ENCODE results near the gene GFI1B. TPM values are rescaled to one million over a fixed set of nuclear protein-coding genes. Genes with fewer than 3 reads are reported as not detected.

GFI1B gene
- total and polyA plus RNA-seq, 2 of the 13 experiments (the other 11 are each of a cell fraction or from before 2014, with no cell fraction given), result 0.15 to 0.51 TPM

DNA sequence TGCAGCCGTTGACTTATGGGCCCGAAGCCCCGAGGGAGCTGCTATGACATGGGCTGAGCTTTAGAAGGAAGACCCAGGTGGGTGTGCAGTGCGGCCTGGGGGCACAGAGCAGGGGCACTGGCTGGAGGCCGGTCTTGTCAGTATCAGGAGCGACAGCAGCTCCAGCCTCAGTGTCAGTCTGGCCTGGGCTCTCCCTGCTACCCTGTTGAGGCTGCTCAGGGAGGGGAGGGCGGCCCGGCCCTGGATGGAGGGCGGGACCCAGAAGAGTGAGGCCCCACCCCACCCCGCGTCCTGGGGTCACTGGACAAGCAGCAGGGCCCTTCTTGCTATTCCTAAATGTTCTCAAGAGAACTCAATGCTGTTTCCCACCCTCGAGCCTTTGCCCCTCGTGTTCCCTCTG, 18.0 kb downstream of the GFI1B start:
- POLR2A ChIA-PET, result interaction anchor here (0.6 kb wide), 1 partner anchor 14 kb away, joined by 3 read pairs; no protein-coding TSS in a partner anchor
- Histone ChIP-seq H3K4me3 (replicated peaks in 1 of 3; ENCODE audit: insufficient read depth in 1 of 3, low read depth in 2 of 3, low read length in 3 of 3) (no peak overlapping the region), H2AFZ (ENCODE audit: low read length) (no peak overlapping the region), H3K9ac (ENCODE audit: insufficient read depth, low read depth, low read length) (no peak overlapping the region), H3K9me3 (ENCODE audit: low read length) (no peaks in the 10 kb centered on the region), H3K27ac (ENCODE audit: extremely low read length, insufficient read depth, low read length) (no peak overlapping the region), H4K20me1 (ENCODE audit: insufficient read depth, low read length) (no peaks in the 10 kb centered on the region; the same call in 1 of the 2 replicates), H3K79me2 (ENCODE audit: insufficient read depth, low read length) (no peaks in the 10 kb centered on the region), H3K4me1 (ENCODE audit: insufficient read depth, low read length) (peaks cover 71% of the 10 kb centered on the region), H3K27me3 (ENCODE audit: control insufficient read depth in 1 of 2, insufficient read depth in 2 of 2, low read length in 2 of 2) (peaks cover 9 to 48% of the 10 kb centered on the region in 2 experiments), H3K36me3 (replicated peaks in 1 of 2; ENCODE audit: control insufficient read depth in 1 of 2, insufficient read depth in 2 of 2, low read length in 2 of 2) (no peaks in the 10 kb centered on the region), H3K4me2 (ENCODE audit: low read depth, low read length) (no peak overlapping the region)
- CTCF ChIA-PET (ENCODE audit: low intra/inter-chr PET ratio, low total read pairs), result no interaction called here
- TF ChIP-seq ZNF547 (CRISPR knock-in tag; IDR thresholded peaks at IDR 0.05), result no peak
- no peak for TF ChIP-seq ZC3H13 (CRISPR knock-in tag; IDR thresholded peaks at IDR 0.05)
- no peak for TF ChIP-seq BRF2 (CRISPR knock-in tag; IDR thresholded peaks at IDR 0.05)
- no peak for TF ChIP-seq HOXA9 (CRISPR knock-in tag; IDR thresholded peaks at IDR 0.05; ENCODE audit: borderline replicate concordance)
- no peak for TF ChIP-seq NR0B2 (CRISPR knock-in tag; IDR thresholded peaks at IDR 0.05)
- no peak for TF ChIP-seq ATAD3A (CRISPR knock-in tag; IDR thresholded peaks at IDR 0.05)
- no peak for TF ChIP-seq ZSCAN20 (CRISPR knock-in tag; IDR thresholded peaks at IDR 0.05; ENCODE audit: borderline replicate concordance)
- TF ChIP-seq SMARCC2 (IDR thresholded peaks at IDR 0.05), result no peak
- no peak for TF ChIP-seq HNRNPK (IDR thresholded peaks at IDR 0.05; ENCODE audit: low read depth, low read length, poor library complexity, severe bottlenecking)
- no peak for TF ChIP-seq LCORL (IDR thresholded peaks at IDR 0.05)
- TF ChIP-seq LCORL (CRISPR knock-in tag; IDR thresholded peaks at IDR 0.05), result no peak
- TF ChIP-seq NFIC (IDR thresholded peaks at IDR 0.05; ENCODE audit: low read length), result no peak
- TF ChIP-seq ZNF558 (CRISPR knock-in tag; IDR thresholded peaks at IDR 0.05; ENCODE audit: borderline replicate concordance), result no peak
- TF ChIP-seq GABPB1 (CRISPR knock-in tag; IDR thresholded peaks at IDR 0.05), result no peak
- intact Hi-C loops (cut with micrococcal nuclease; ENCODE audit: unreplicated experiment) (loop anchor here (10.0 kb wide), 1 partner anchor 1448 kb away; no protein-coding TSS in a partner anchor), in situ Hi-C loops (cut with HindIII; ENCODE audit: extremely low pct_ligation_motif_present, low pct_unique_long_range_greater_than_20kb) (no loop called here)
- ATAC-seq, result no peak
- WGBS (ENCODE audit: low lambda C conversion rate), result 52% methylated on average over 7 of the region's 13 CpGs
- DNase-seq (ENCODE audit: low spot score), result no peak
- FAIRE-seq, result no peak
- no TSS peak for BruUV-seq (replicated peaks)

Data from HepG2 (cell line).